Osteoblast (primary cell): Measurements from ENCODE around the gene MAPK11. TPM values are rescaled to one million over a fixed set of nuclear protein-coding genes. Genes with fewer than 3 reads are reported as not detected.

Experiments
- DNase-seq: peaks from one replicate; pipeline ENCODE4 v3.0.0; 2011; ENCODE audit warnings: low spot score, mixed read lengths; ENCODE audit not compliant: insufficient read length; ENCODE audit errors: missing footprints
- H2AFZ ChIP-seq: 2 replicates; pipeline ENCODE4 v1.6.0; 2011; ENCODE audit warnings: mild to moderate bottlenecking, low read length
- H3K27ac ChIP-seq: 2 replicates; pipeline ENCODE4 v1.5.1; 2011; ENCODE audit warnings: mild to moderate bottlenecking, low read depth, low read length, moderate library complexity
- H3K27me3 ChIP-seq: 2 replicates; pipeline ENCODE4 v1.6.0; 2012; ENCODE audit warnings: mild to moderate bottlenecking, control low read depth, inconsistent platforms, low read length, moderate library complexity; ENCODE audit not compliant: insufficient read depth
- H3K36me3 ChIP-seq: 2 replicates; pipeline ENCODE4 v1.5.1; 2011; ENCODE audit warnings: mild to moderate bottlenecking, low read length, control low read depth, moderate library complexity; ENCODE audit not compliant: insufficient read depth
- H3K4me1 ChIP-seq: 2 replicates; pipeline ENCODE4 v1.5.1; 2011; ENCODE audit warnings: mild to moderate bottlenecking, low read length, control low read depth, moderate library complexity; ENCODE audit not compliant: insufficient read depth
- H3K4me2 ChIP-seq: 2 replicates; pipeline ENCODE4 v1.6.0; 2011; ENCODE audit warnings: mild to moderate bottlenecking, low read length; ENCODE audit not compliant: insufficient read depth
- H3K4me3 ChIP-seq: fragments of 200-600 bp; sonication (generic); 3 replicates; pipeline ENCODE4 v1.5.1; 2012; ENCODE audit warnings: mild to moderate bottlenecking, low read length, inconsistent platforms; ENCODE audit not compliant: insufficient read depth
- H3K79me2 ChIP-seq: 2 replicates; pipeline ENCODE4 v1.6.0; 2012; ENCODE audit warnings: mild to moderate bottlenecking, low read length, control low read depth, inconsistent platforms; ENCODE audit not compliant: insufficient read depth
- H3K9me3 ChIP-seq: 2 replicates; pipeline ENCODE4 v1.5.1; 2011; ENCODE audit warnings: low read depth, low read length, control low read depth
- H4K20me1 ChIP-seq: 2 replicates; pipeline ENCODE4 v1.6.0; 2012; ENCODE audit warnings: mild to moderate bottlenecking, low read length, control low read depth; ENCODE audit not compliant: insufficient read depth
- total RNA-seq: library from RNA; depleted of rRNA; stranded (reverse); fragments of >200 nt; gene quantifications from 2 replicates; pipeline ENCODE4 v1.2.3, GENCODE V29; 2012
- TF ChIP-seq, protein P1 (sequence below): IDR thresholded peaks from 2 replicates; pipeline ENCODE4 v1.5.1; 2011; ENCODE audit warnings: mild to moderate bottlenecking, low read depth, low read length, moderate library complexity; ENCODE audit errors: extremely low read depth

The MAPK11 gene
- total RNA-seq, 1 donor: 6.2 TPM

DNA sequence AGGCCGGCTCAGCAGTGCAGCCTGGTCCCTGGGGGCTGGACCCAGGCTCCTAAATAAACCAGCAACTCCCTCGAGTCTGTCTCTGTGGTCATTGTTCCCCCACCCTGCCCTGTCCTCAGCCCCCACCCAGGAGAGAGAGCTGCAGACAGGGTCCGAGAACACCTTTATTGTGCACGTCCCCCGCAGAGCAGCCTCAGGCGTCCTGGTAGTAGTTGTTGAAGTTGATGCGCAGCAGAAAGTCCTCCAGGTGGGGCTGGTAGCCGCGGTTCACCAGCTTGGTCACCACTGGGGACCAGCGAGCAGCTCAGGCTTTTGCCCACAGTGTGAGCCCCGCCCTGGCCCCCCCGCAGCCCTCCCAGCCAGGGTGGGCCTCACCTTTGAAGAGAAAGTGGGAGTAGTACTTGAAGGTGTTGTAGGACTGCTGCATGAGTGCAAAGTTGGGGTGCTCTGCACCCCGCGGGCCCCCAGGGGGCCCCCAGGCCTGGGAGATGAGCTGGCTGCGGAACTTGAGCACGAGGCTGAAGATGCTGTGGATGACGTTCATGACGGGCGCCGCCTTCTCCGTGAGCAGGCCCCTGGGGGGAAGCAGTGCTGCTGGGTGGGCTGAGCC is 52.5 kb downstream of the MAPK11 start:
- Histone ChIP-seq H4K20me1 (peaks cover 27% of the 10 kb centered on the region), H3K79me2 (peaks cover 22% of the 10 kb centered on the region), H3K27ac (no peak overlapping the region), H3K27me3 (no peaks in the 10 kb centered on the region), H3K4me2 (no peak overlapping the region), H3K36me3 (peaks cover 72% of the 10 kb centered on the region), H3K9me3 (no peaks in the 10 kb centered on the region), H3K4me1 (no peaks in the 10 kb centered on the region), H3K4me3 (no peak overlapping the region), H2AFZ (no peak overlapping the region)
- TF ChIP-seq, protein P1, sequence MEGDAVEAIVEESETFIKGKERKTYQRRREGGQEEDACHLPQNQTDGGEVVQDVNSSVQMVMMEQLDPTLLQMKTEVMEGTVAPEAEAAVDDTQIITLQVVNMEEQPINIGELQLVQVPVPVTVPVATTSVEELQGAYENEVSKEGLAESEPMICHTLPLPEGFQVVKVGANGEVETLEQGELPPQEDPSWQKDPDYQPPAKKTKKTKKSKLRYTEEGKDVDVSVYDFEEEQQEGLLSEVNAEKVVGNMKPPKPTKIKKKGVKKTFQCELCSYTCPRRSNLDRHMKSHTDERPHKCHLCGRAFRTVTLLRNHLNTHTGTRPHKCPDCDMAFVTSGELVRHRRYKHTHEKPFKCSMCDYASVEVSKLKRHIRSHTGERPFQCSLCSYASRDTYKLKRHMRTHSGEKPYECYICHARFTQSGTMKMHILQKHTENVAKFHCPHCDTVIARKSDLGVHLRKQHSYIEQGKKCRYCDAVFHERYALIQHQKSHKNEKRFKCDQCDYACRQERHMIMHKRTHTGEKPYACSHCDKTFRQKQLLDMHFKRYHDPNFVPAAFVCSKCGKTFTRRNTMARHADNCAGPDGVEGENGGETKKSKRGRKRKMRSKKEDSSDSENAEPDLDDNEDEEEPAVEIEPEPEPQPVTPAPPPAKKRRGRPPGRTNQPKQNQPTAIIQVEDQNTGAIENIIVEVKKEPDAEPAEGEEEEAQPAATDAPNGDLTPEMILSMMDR: no peak
- no peak for DNase-seq

DNA sequence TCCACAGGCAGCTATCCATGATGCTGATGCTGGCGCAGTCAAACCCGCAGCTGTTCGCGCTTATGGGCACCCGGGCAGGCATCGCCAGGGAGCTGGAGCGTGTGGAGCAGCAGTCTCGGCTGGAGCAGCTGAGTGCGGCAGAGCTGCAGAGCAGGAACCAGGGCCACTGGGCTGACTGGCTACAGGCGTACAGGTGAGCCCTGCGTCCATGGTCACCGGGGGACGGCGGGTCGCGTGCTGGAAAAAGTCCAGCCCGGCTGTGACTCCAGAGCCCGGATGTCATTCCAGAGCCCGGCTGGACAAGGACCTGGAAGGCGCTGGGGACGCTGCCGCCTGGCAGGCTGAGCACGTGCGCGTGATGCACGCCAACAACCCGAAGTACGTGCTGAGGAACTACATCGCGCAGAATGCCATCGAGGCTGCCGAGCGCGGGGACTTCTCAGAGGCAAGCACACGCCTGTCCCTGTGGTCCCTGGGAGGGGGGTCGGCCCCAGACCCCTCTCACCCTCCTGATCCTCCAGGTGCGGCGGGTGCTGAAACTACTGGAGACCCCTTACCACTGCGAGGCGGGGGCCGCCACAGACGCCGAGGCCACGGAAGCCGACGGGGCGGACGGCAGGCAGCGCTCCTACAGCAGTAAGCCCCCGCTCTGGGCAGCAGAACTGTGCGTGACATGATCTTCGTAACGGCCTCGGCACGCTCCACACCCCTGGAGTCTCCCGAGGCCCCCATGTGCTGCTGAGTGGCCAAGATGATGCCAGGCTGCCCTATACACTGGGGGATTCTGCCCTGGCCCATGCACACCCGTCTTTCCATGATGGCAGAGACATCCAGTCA is 53.3 kb downstream of the MAPK11 start:
- H2AFZ ChIP-seq: no peak overlapping the region
- H3K27me3 ChIP-seq: no peaks in the 10 kb centered on the region
- no peak for DNase-seq
- H3K4me3 ChIP-seq: no peak overlapping the region
- H3K4me1 ChIP-seq: no peaks in the 10 kb centered on the region
- peaks cover 30% of the 10 kb centered on the region for H3K79me2 ChIP-seq
- H3K36me3 ChIP-seq: peaks cover 72% of the 10 kb centered on the region
- TF ChIP-seq, protein P1: no peak
- H3K27ac ChIP-seq: no peak overlapping the region
- peaks cover 32% of the 10 kb centered on the region for H4K20me1 ChIP-seq
- no peaks in the 10 kb centered on the region for H3K9me3 ChIP-seq
- no peak overlapping the region for H3K4me2 ChIP-seq

DNA sequence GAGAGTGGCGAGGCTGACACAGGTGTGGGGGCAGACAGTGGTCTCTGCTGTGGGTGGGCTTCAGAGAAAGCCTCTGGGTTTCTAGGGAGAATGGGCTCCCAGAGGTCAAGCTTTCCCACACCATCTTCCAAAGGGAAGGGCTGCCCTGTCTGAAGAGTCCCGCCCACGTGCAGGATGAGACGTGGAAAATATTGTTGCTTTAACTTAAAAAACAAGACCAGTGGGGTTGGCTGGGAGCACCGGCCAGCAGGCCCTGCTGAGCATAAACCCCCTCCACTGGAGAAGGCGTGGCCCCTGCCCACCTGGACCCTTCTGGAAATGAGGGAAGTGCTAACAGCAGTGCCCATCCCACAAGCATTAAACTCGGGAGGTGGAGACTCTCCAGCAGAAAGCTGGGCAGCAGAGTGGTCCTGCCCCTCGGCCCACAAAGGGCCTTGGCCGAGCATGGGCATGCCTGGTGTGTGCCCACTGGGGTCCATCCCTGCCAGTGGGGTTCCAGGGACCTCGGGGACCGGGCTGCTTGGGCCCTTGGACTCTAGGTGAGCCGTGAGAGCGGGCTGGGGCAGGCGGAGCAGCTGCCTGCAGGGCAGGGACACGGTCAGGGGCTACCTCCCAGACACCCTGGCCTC is 54.0 kb downstream of the MAPK11 start:
- H4K20me1 ChIP-seq: peaks cover 32% of the 10 kb centered on the region
- no peak overlapping the region for H2AFZ ChIP-seq

More for the DNA sequence above, 54.0 kb downstream of the MAPK11 start:
- Histone ChIP-seq H3K4me3 (no peak overlapping the region), H3K9me3 (no peaks in the 10 kb centered on the region), H3K4me1 (no peaks in the 10 kb centered on the region), H3K27ac (no peak overlapping the region), H3K36me3 (peaks cover 70% of the 10 kb centered on the region), H3K79me2 (peaks cover 33% of the 10 kb centered on the region), H3K4me2 (no peak overlapping the region), H3K27me3 (no peaks in the 10 kb centered on the region)
- TF ChIP-seq, protein P1: no peak
- no peak for DNase-seq
